Suprapubic skin (tissue), 4 donors: ENCODE results near the gene FLT1. TPM values are rescaled to one million over a fixed set of nuclear protein-coding genes. Genes with fewer than 3 reads are reported as not detected.

Source experiments
- DNase-seq, 2 donors: peaks; one replicate each; pipeline ENCODE4 v3.0.0-alpha.2; 2019; ENCODE audit warnings: low spot score in 2 of 2
- H3K27ac ChIP-seq: fragments of 200-600 bp; sonication (generic); one replicate; pipeline ENCODE4 v1.5.1; 2019
- H3K27me3 ChIP-seq: fragments of 200-600 bp; sonication (generic); one replicate; pipeline ENCODE4 v1.5.1; 2019
- H3K36me3 ChIP-seq: fragments of 200-600 bp; sonication (generic); one replicate; pipeline ENCODE4 v1.5.1; 2019
- H3K4me1 ChIP-seq: fragments of 200-600 bp; sonication (generic); one replicate; pipeline ENCODE4 v1.5.1; 2019
- H3K4me3 ChIP-seq: fragments of 200-600 bp; sonication (generic); one replicate; pipeline ENCODE4 v1.5.1; 2019; ENCODE audit warnings: mild to moderate bottlenecking
- H3K9me3 ChIP-seq: fragments of 200-600 bp; sonication (generic); one replicate; pipeline ENCODE4 v1.5.1; 2019
- EP300 ChIP-seq: sonication (generic); formaldehyde crosslinking; IDR thresholded peaks from one replicate; pipeline ENCODE4 v1.6.1; 2017; ENCODE audit warnings: antibody characterized with exemption
- POLR2A ChIP-seq, 2 donors: fragments of 450-650 bp; IDR thresholded peaks; one replicate each; pipeline ENCODE4 v1.6.1; 2017; ENCODE audit warnings: antibody characterized with exemption in 2 of 2, mild to moderate bottlenecking in 2 of 2, moderate library complexity in 2 of 2
- POLR2AphosphoS5 ChIP-seq, 3 donors: sonication (generic); formaldehyde crosslinking; IDR thresholded peaks; one replicate each; pipeline ENCODE4 v1.6.1; 2017; ENCODE audit warnings: antibody characterized with exemption in 3 of 3
- WGBS: methylation state at CpG from one replicate; pipeline ENCODE4 v1.1.5; 2018; 5-methylcytosine and 5-hydroxymethylcytosine counted together
- total RNA-seq, 4 donors: library from RNA; depleted of rRNA; stranded (reverse); fragments of >200 nt; gene quantifications; one replicate each; pipeline ENCODE4 v1.1.0, GENCODE V29; 2016
- TF ChIP-seq, protein P1 (sequence below), 2 donors: fragments of 200-600 bp in 1 of 2; fragments of 450-650 bp in 1 of 2; sonication (generic) in 1 of 2; IDR thresholded peaks; one replicate each; pipeline ENCODE4 v1.5.1; 2016 to 2019; ENCODE audit warnings: antibody characterized with exemption in 2 of 2, mild to moderate bottlenecking in 1 of 2, moderate library complexity in 1 of 2

Gene FLT1
- 10 to 100 TPM in 1 of 4 donors, 1 to 10 TPM in 3; 3.8 to 14.2 (median 6.8) TPM for total RNA-seq

DNA sequence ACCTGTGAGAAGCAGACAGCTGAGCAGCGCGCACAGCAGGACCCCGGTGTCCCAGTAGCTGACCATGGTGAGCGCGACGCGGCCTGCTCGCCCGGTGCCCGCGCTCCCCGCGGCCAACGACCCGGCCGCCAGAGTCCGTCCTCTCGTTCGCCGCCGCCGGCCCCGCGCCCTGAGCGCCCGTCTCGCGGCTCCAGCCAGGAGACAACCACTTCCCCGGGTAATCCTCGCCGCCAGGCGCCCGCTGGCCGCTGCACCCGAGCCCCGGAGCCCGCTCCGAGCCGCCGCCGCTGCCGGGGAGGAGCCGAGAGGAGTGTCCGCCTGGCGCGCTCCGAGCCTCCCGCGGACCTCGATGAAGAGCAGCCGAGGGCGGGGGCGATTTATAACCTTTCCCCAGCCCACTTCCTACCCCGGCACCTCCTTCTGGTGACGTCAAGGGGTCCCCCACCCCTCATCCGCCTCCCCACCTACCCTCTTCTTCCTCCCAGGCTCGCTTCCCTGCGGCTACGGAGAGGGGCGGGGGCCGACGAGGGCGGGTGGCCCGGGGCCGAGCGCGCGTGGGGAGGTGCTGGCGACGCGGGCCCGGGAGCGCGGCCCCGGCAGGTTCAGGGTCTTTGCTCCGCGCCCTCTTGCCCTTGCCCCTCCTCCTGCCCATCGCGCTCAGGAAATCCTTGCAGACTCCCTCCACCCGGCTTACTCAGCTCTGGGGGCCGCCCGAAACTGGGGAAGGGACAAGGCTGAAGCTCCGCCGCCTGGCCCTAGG lies at the start of gene FLT1:
Gene FLT1 (minus strand): TSS at position 351 of the 760 bp plus-strand sequence. CDS start 285 bp downstream, at position 66.
- DNase-seq = peak in 1 of 2 donors; percentile 70
- peaks cover 27% of the 10 kb centered on the region for H3K4me1 ChIP-seq
- peak within 1 kb of the TSS; percentile 44 for H3K27ac ChIP-seq
- H3K27me3 ChIP-seq = peaks cover 68% of the 10 kb centered on the region
- H3K9me3 ChIP-seq = no peaks in the 10 kb centered on the region
- no peaks in the 10 kb centered on the region for H3K36me3 ChIP-seq
- peak within 1 kb of the TSS; percentile 63 for H3K4me3 ChIP-seq
- WGBS = 3% methylated on average over 27 of the region's 84 CpGs
- TF ChIP-seq POLR2AphosphoS5 (IDR thresholded peaks at IDR 0.05) (no peak), EP300 (no peak), POLR2A (IDR thresholded peaks at IDR 0.05) (no peak)
- TF ChIP-seq, protein P1, sequence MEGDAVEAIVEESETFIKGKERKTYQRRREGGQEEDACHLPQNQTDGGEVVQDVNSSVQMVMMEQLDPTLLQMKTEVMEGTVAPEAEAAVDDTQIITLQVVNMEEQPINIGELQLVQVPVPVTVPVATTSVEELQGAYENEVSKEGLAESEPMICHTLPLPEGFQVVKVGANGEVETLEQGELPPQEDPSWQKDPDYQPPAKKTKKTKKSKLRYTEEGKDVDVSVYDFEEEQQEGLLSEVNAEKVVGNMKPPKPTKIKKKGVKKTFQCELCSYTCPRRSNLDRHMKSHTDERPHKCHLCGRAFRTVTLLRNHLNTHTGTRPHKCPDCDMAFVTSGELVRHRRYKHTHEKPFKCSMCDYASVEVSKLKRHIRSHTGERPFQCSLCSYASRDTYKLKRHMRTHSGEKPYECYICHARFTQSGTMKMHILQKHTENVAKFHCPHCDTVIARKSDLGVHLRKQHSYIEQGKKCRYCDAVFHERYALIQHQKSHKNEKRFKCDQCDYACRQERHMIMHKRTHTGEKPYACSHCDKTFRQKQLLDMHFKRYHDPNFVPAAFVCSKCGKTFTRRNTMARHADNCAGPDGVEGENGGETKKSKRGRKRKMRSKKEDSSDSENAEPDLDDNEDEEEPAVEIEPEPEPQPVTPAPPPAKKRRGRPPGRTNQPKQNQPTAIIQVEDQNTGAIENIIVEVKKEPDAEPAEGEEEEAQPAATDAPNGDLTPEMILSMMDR (IDR thresholded peaks at IDR 0.05) = no peak

- peaks cover 6% of the 10 kb centered on the region for H3K27me3 ChIP-seq
- no peak overlapping the region for H3K27ac ChIP-seq
- TF ChIP-seq, protein P1 (IDR thresholded peaks at IDR 0.05) = no peak
- no peaks in the 10 kb centered on the region for H3K4me1 ChIP-seq
- DNase-seq = no peak
- WGBS = 88% methylated on average over 1 of the region's 1 CpG
- no peaks in the 10 kb centered on the region for H3K9me3 ChIP-seq
- no peaks in the 10 kb centered on the region for H3K36me3 ChIP-seq
- H3K4me3 ChIP-seq = no peak overlapping the region
Measured at GRCh38 chr13:28544026-28544425, 49.1 kb upstream of the FLT1 start.

GRCh38 chr13:28542804-28543203 lies 47.9 kb upstream of the FLT1 start:
- WGBS = 88% methylated on average over 4 of the region's 4 CpGs
- TF ChIP-seq POLR2AphosphoS5 (IDR thresholded peaks at IDR 0.05) (no peak), POLR2A (IDR thresholded peaks at IDR 0.05) (no peak)
- Histone ChIP-seq H3K4me1 (no peaks in the 10 kb centered on the region), H3K27ac (no peak overlapping the region), H3K27me3 (peaks cover 3% of the 10 kb centered on the region), H3K9me3 (no peaks in the 10 kb centered on the region), H3K36me3 (no peaks in the 10 kb centered on the region), H3K4me3 (no peak overlapping the region)
- DNase-seq = no peak

DNA sequence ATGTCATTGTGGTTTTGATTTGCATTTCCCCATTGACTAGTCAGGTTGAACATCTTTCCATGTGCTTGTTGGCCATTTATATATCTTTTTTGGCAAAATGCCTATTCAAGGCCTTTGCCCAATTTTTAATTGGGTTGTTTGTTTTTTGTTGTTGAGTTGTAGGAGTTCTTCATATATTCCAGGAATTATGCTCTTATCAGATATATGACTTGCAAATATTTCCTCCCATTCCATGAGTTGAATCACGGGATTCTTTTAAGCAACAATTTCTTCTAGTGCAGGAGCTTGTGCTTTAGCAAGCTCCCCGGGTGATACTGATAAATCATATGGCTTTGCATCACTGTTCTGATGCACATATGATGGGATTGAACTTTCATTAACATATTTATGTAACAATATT lies 47.0 kb upstream of the FLT1 start:
- Histone ChIP-seq H3K9me3 (no peaks in the 10 kb centered on the region), H3K4me3 (no peak overlapping the region), H3K27me3 (peaks cover 3% of the 10 kb centered on the region), H3K27ac (no peak overlapping the region), H3K4me1 (no peaks in the 10 kb centered on the region), H3K36me3 (no peaks in the 10 kb centered on the region)
- TF ChIP-seq EP300 (no peak), POLR2AphosphoS5 (IDR thresholded peaks at IDR 0.05) (no peak), POLR2A (IDR thresholded peaks at IDR 0.05) (no peak)
- TF ChIP-seq, protein P1 (IDR thresholded peaks at IDR 0.05) = no peak
- no peak for DNase-seq
- WGBS = 77% methylated on average over 2 of the region's 2 CpGs

- Histone ChIP-seq H3K9me3 (no peaks in the 10 kb centered on the region), H3K4me1 (no peaks in the 10 kb centered on the region), H3K36me3 (no peaks in the 10 kb centered on the region), H3K27me3 (peaks cover 5% of the 10 kb centered on the region), H3K4me3 (no peak overlapping the region), H3K27ac (no peak overlapping the region)
- WGBS = 54% methylated on average over 6 of the region's 6 CpGs
- no peak for DNase-seq
- TF ChIP-seq, protein P1 (IDR thresholded peaks at IDR 0.05) = no peak
- TF ChIP-seq EP300 (no peak), POLR2A (IDR thresholded peaks at IDR 0.05) (no peak), POLR2AphosphoS5 (IDR thresholded peaks at IDR 0.05) (no peak)
Measured at GRCh38 chr13:28540612-28541011, 45.7 kb upstream of the FLT1 start.
